GM21447 (cell line): ENCODE results near the gene PSG3.
"Not testable (repeated sequence)": the region's sequence is repeated elsewhere in the genome, so short reads cannot be mapped to it uniquely, and the experiment has no call there.

ENCODE experiments used
- ATAC-seq: cut with Tn5 transposase; IDR thresholded peaks from one replicate; pipeline ENCODE4 v1.9.1; 2021; ENCODE audit not compliant: unreplicated experiment

The PSG3 gene

DNA sequence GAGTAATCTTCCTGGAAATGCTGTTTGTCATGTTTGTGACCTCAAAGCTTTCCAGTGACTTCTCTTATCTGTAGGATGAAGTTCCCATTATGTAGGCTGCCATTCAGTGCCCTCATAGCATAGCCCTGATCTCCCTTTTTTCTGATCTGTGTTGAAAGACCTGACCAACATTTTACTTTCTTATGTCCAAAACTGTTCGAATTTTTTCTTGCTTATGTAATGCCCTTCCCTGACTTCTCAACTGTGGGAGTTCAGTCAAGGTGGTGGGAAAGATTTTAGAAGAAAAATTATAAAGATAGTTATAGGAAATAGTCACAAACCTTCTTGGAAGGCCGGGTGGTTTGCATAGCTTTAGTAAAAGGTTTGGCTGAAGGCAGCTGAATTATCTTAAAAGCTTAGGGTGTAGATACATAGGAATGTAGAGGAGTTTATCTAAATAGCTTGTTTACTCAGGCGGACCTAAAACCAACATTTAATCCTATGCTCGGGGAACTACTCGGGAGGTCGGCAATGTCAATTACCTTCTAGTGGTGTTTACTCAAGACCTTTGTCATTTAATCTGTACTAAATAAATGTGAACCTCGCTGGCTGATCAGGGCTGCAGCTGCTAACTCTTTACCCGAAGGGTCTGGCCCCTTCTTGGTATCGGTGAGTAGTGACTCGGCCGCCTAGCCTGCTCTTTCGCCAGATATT, 44.3 kb downstream of the PSG3 start:
- no peak for ATAC-seq

DNA sequence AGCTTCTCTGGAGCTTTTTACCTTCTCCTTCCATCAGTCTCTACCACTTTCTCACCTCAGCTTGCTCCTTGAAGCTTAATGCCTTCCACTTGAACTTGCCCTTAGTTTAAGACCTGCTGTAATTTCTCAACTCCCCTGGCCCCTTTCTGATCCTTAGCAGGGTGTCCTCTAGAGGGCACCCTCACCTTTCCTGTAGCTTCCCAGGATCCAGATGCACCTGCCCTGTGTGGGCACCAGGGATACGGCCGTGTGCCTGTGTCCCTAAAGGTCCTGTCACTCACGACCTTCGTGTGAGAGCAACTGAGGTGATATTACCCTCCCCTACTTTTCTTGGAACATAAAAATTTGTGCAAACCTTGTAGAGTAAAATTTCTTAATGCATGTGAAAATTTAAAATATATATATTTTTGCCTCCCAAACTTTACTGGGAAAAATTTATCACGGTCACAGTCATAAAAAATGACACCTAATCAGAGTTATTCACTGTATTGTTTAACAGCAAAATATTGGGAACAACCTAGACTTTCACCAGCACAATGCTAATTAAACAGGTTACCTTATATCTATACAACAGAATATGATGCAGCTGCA, 46.4 kb downstream of the PSG3 start:
- ATAC-seq = no peak

DNA sequence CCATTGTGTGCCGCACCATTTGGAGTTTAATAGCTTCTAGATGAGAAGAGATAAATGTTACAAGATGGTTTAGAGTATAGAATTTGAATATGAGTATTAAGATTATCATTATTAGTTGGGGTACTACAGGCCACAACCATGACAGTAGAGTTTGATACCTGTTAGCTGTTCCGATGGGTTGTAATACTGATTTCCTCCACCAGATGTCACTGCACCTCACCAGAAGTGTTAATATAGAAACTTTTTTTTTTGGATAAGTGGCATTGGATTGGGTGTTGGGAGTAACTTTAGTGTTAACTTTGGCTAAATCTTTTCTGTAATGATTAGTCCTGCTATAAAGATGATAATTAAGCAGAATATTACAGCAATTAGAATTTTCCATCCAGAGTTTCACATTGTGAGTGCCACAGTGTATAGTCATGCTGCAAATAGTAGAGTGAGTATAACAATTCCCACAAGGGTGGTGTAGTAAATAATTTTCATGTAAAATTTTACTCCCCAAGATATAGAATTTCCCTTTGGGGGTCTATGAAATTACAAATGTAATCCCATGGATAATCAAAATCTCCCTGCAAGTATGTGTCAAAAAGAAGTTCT, 56.3 kb downstream of the PSG3 start:
- ATAC-seq = no peak

DNA sequence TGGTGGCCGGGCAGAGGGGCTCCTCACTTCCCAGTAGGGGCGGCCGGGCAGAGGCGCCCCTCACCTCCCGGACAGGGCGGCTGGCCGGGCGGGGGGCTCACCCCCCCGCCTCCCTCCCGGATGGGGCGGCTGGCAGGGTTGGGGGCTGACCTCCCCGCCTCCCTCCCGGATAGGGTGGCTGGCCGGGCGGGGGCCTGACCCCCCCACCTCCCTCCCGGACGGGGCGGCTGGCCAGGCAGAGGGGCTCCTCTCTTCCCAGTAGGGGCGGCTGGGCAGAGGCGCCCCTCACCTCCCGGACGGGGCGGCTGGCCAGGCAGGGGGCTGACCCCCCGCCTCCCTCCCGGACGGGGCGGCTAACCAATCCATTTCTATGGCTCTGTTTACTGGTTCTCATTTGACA, 64.0 kb downstream of the PSG3 start:
- not testable (repeated sequence) for ATAC-seq

DNA sequence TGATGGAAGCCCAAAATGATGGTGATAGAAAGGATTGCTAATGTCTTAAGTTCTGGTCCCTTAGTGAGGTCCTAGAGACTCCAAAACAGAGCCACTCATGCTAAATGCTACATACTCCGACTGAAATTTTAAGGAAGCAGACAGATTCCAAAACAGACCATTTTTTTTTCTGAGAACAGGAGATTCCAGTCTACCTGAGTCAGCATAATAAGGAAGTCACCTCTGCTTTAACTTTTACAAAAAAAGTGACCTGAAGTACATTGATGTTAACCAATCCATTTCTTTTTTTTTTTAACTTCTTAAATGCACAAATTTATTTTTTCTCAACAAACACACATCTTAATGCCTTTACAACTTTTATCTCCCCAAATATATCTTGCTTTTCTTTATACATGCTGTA, 65.7 kb downstream of the PSG3 start:
- not testable (repeated sequence) for ATAC-seq
